ENCODE data around the gene RNF146.
A peak's percentile ranks its signal among the peaks of the same experiment; 100 is the strongest.
"Not testable (repeated sequence)": the region's sequence is repeated elsewhere in the genome, so short reads cannot be mapped to it uniquely, and the experiment has no call there.

Gene RNF146

GRCh38 chr6:127288705-127289104, 22.0 kb downstream of the RNF146 start:
- no peak for DNase-seq

GRCh38 chr6:127289934-127290333, 23.3 kb downstream of the RNF146 start:
- DNase-seq: no peak

GRCh38 chr6:127290391-127291265, 24.0 kb downstream of the RNF146 start:
- DNase-seq: no peak

GRCh38 chr6:127291495-127291894, 24.8 kb downstream of the RNF146 start:
- no peak for DNase-seq

- no peak for DNase-seq
Measured at GRCh38 chr6:127297502-127298070, 30.9 kb downstream of the RNF146 start.

GRCh38 chr6:127298475-127298874, 31.8 kb downstream of the RNF146 start:
- DNase-seq: no peak

DNA sequence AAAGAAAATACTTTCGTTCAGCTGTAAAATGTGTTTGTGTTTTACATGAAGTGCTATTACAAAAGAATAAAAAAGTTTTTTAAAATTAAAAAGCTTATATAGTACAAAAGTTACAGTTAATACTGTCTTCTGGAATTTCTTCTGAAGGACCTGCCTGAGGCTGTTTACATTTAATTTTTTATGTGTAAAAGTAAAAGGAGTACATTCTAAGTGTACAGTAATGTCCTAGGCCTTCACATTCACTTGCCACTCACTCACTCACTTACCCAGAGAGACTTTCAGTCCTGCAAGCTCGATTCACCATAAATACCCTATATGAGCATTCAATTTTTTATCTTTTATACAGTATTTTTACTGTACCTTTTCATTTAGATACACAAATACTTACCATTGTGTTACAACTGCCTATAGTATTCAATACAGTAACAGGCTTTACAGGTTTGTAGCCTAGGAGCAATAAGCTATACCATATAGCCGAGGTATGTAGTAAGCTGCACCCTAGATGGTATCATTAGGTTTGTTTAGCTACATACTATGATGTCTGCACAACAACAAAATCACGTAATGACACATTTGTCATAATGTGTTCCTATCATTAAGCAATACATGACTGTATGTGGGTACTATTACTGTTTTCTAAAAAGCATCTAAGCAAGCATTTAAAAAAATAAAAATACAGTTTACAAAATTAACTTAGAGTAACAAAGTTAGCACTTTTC, 33.0 kb downstream of the RNF146 start:
- DNase-seq: no peak

DNA sequence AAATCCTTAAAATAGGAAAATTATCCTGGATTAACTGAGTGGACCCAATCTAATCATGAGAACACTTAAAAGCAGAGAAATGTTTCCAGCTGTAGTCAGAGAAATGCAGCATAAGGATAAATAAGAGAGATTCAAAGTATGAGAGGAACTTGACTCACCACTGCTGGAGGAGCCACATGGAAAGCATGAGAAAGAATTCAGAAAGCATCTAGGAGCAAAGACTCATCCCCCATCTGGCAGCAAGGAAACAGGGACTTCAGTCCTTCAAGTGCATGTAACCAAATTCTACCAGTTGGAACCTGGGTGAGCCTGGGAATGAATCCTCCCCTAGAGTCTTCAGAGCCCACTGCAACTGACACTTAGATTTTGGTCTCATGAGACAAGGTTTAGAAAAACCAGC, 33.7 kb downstream of the RNF146 start:
- DNase-seq: no peak

DNA sequence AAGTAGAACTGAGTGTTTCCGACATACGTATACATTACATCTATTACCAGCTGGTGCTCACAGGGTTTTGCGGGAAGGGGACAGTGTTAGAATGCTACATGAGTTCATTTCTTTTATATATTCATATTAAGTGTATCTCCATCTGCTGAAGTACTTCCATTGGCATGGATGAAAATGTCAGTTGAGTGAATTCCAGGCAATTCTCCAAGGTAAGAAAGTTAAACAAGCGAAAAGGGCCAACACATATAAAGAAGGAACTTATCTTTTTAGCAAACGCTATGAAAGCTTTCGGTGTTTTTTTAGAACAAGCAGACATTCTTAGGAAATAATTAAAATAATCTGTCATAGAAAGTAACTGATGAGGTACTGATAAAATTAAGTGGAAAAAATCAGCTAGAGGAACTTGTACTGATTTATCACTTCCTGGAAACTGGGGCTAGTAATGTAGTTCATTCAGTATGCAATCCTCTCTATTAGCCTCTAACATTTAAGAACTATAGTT, 34.6 kb downstream of the RNF146 start:
- no peak for DNase-seq

GRCh38 chr6:127302728-127303660, 36.3 kb downstream of the RNF146 start:
- peak; percentile 30 to 48 for DNase-seq

- no peak for DNase-seq
Measured at GRCh38 chr6:127303917-127304316, 37.3 kb downstream of the RNF146 start.

- no peak for DNase-seq
Measured at GRCh38 chr6:127305741-127306140, 39.1 kb downstream of the RNF146 start.

GRCh38 chr6:127317388-127318128, 50.9 kb downstream of the RNF146 start:
- DNase-seq: no peak

DNA sequence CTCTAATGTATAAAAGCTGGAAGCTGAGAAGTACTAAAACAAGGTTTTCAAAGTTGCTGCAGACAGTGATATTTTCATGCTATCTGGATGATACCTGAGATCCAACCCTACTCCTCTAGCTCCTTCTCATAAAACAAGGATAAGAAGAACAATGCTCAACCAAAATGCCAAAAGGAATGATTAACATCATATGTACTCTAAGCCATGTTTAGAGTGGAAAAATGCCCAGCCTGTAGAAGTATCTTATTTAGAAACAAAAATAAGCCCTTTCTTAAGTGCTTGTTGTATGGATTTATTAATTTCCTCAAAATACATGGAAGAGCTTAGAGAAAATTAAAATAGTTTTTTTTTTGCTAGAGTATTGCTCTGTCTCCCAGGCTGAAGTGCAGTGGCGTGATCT, 53.0 kb downstream of the RNF146 start:
- DNase-seq: no peak

DNA sequence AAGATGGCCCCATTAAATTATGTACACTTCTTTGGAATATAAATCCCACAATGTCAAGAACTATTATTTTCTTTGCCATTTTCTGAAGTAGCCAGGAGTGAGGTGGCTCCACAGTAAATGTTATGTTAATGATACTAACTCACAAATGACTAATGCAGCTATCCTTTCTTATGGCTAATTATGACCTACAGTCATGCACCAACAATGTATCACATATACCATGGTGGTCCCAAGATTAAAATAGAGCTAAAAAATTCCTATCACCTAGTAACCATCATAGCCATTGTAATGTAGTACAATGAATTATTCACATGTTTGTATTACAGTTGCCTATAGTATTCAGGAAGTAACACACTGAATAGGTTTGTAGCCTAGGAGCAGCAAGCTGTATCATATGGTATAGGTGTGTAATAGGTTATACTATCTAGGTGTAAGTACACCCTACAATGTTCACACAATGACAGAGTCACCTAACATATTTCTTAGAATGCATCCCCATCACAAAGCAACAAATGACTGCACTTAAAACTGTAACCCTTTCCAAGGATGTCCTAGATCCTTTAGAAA, 61.5 kb downstream of the RNF146 start:
- no peak for DNase-seq

DNA sequence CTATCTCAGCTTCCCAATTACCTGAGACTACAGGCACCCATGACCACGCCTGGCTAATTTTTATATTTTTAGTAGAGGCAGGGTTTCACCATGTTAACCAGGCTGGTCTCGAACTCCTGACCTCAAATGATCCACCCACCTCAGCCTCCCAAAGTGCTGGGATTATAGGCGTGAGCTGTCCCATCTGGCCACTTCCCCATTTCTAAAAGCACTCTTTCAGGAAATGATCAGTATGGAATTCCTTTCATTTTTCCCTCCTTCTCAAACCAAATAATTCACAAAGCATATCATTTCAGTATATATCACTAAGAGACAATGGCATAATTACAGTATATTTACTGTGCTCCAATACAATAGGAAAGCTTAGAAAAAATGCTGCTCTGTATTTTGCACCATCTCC, 64.6 kb downstream of the RNF146 start:
- not testable (repeated sequence) for DNase-seq

- no peak for DNase-seq
Measured at GRCh38 chr6:127332383-127332961, 65.8 kb downstream of the RNF146 start.

Measured in activated CD4-positive, alpha-beta T cell treated with anti-CD3 and anti-CD28 coated beads, Interleukin-2, amount 50 U/mL, for 48 hours (primary cell).